Stimulated activated CD8-positive, alpha-beta memory T cell treated with anti-CD3 and anti-CD28 coated beads, Interleukin-2, amount 100 ng/mL, for 48 hours (primary cell): ENCODE data around the gene TRAT1.
A peak's percentile ranks its signal among the peaks of the same experiment; 100 is the strongest.
"Not testable (repeated sequence)": the region's sequence is repeated elsewhere in the genome, so short reads cannot be mapped to it uniquely, and the experiment has no call there.

ENCODE experiments used
- DNase-seq, 2 donors: peaks; one replicate each; pipeline ENCODE4 v3.0.0-alpha.2; 2020; ENCODE audit warnings: low read depth in 2 of 2

TRAT1 gene

GRCh38 chr3:108822123-108822897 lies at the start of gene TRAT1:
TSS of gene TRAT1 (plus strand) at chr3:108822786. CDS start at chr3:108822928, 142 bp downstream.
- no peak for DNase-seq

- DNase-seq: no peak
These were observed 46.9 kb upstream of the TRAT1 start for GRCh38 chr3:108775649-108776048.

GRCh38 chr3:108779496-108779895 lies 43.1 kb upstream of the TRAT1 start:
- DNase-seq: no peak

GRCh38 chr3:108780235-108780634 lies 42.4 kb upstream of the TRAT1 start:
- DNase-seq: peak in 1 of 2 donors; percentile 2

GRCh38 chr3:108791473-108791872 lies 31.1 kb upstream of the TRAT1 start:
- DNase-seq: no peak

GRCh38 chr3:108804437-108804836 lies 18.1 kb upstream of the TRAT1 start:
- DNase-seq: no peak

GRCh38 chr3:108804966-108805365 lies 17.6 kb upstream of the TRAT1 start:
- no peak for DNase-seq

GRCh38 chr3:108806316-108806715 lies 16.3 kb upstream of the TRAT1 start:
- no peak for DNase-seq

- peak in 1 of 2 donors; percentile 28 for DNase-seq
These were observed 4.2 kb upstream of the TRAT1 start for GRCh38 chr3:108818404-108818803.

GRCh38 chr3:108820586-108820985 lies 2.0 kb upstream of the TRAT1 start:
- DNase-seq: no peak

GRCh38 chr3:108823227-108823626 lies 641 bp downstream of the TRAT1 start:
- DNase-seq: no peak

- DNase-seq: not testable (repeated sequence)
These were observed 1.2 kb downstream of the TRAT1 start for GRCh38 chr3:108823803-108824202.

GRCh38 chr3:108826309-108827187 lies 4.0 kb downstream of the TRAT1 start:
- no peak for DNase-seq

- DNase-seq: no peak
These were observed 7.8 kb downstream of the TRAT1 start for GRCh38 chr3:108830381-108830780.

- DNase-seq: no peak
These were observed 8.5 kb downstream of the TRAT1 start for GRCh38 chr3:108830991-108831614.

GRCh38 chr3:108833611-108834010 lies 11.0 kb downstream of the TRAT1 start:
- DNase-seq: no peak

GRCh38 chr3:108834551-108834950 lies 12.0 kb downstream of the TRAT1 start:
- no peak for DNase-seq

GRCh38 chr3:108835101-108835500 lies 12.5 kb downstream of the TRAT1 start:
- DNase-seq: no peak

GRCh38 chr3:108838436-108838835 lies 15.8 kb downstream of the TRAT1 start:
- no peak for DNase-seq

- DNase-seq: no peak
These were observed 23.2 kb downstream of the TRAT1 start for GRCh38 chr3:108845709-108846293.

GRCh38 chr3:108847187-108847586 lies 24.6 kb downstream of the TRAT1 start:
- DNase-seq: no peak

GRCh38 chr3:108849075-108849474 lies 26.5 kb downstream of the TRAT1 start:
- no peak for DNase-seq
